ENCODE measurements around the gene TBX19. TPM values are rescaled to one million over a fixed set of nuclear protein-coding genes. Genes with fewer than 3 reads are reported as not detected.

Gene TBX19
- total RNA-seq, 1 donor from 2014 or later, result 2.9 TPM

GRCh38 chr1:168285521-168285790, 4.8 kb downstream of the TBX19 start:
- TF ChIP-seq CTCF (IDR thresholded peaks at IDR 0.05; ENCODE audit: insufficient read depth, low read length, poor library complexity, severe bottlenecking), result no peak
- no peak overlapping the region for H3K4me3 ChIP-seq (ENCODE audit: low read depth, low read length)
- peak; percentile 23 for DNase-seq (ENCODE audit: low read depth)
- no peaks in the 10 kb centered on the region for H3K27me3 ChIP-seq (ENCODE audit: control insufficient read depth, insufficient read depth, low read length)
- H3K36me3 ChIP-seq (ENCODE audit: control insufficient read depth, insufficient read depth, low read length), result no peaks in the 10 kb centered on the region

GRCh38 chr1:168285971-168286927, 5.6 kb downstream of the TBX19 start:
- Histone ChIP-seq H3K4me3 (ENCODE audit: low read depth, low read length) (no peak overlapping the region), H3K27me3 (ENCODE audit: control insufficient read depth, insufficient read depth, low read length) (no peaks in the 10 kb centered on the region), H3K36me3 (ENCODE audit: control insufficient read depth, insufficient read depth, low read length) (no peaks in the 10 kb centered on the region)
- TF ChIP-seq CTCF (IDR thresholded peaks at IDR 0.05; ENCODE audit: insufficient read depth, low read length, poor library complexity, severe bottlenecking), result no peak
- no peak for DNase-seq (ENCODE audit: low read depth)

- no peaks in the 10 kb centered on the region for H3K27me3 ChIP-seq (ENCODE audit: control insufficient read depth, insufficient read depth, low read length)
- no peak for DNase-seq (ENCODE audit: low read depth)
- no peak overlapping the region for H3K4me3 ChIP-seq (ENCODE audit: low read depth, low read length)
- H3K36me3 ChIP-seq (ENCODE audit: control insufficient read depth, insufficient read depth, low read length), result no peaks in the 10 kb centered on the region
- TF ChIP-seq CTCF (IDR thresholded peaks at IDR 0.05; ENCODE audit: insufficient read depth, low read length, poor library complexity, severe bottlenecking), result no peak
Observed at GRCh38 chr1:168287237-168287664, 6.6 kb downstream of the TBX19 start.

GRCh38 chr1:168288311-168289052, 7.8 kb downstream of the TBX19 start:
- H3K4me3 ChIP-seq (ENCODE audit: low read depth, low read length), result no peak overlapping the region
- DNase-seq (ENCODE audit: low read depth), result no peak
- no peak for TF ChIP-seq CTCF (IDR thresholded peaks at IDR 0.05; ENCODE audit: insufficient read depth, low read length, poor library complexity, severe bottlenecking)

GRCh38 chr1:168291222-168291837, 10.7 kb downstream of the TBX19 start:
- H3K36me3 ChIP-seq (ENCODE audit: control insufficient read depth, insufficient read depth, low read length), result no peaks in the 10 kb centered on the region
- H3K27me3 ChIP-seq (ENCODE audit: control insufficient read depth, insufficient read depth, low read length), result no peaks in the 10 kb centered on the region
- DNase-seq (ENCODE audit: low read depth), result no peak
- TF ChIP-seq CTCF (IDR thresholded peaks at IDR 0.05; ENCODE audit: insufficient read depth, low read length, poor library complexity, severe bottlenecking), result no peak
- no peak overlapping the region for H3K4me3 ChIP-seq (ENCODE audit: low read depth, low read length)

More at GRCh38 chr1:168288311-168289052, 7.8 kb downstream of the TBX19 start:
- H3K36me3 ChIP-seq (ENCODE audit: control insufficient read depth, insufficient read depth, low read length), result no peaks in the 10 kb centered on the region
- H3K27me3 ChIP-seq (ENCODE audit: control insufficient read depth, insufficient read depth, low read length), result no peaks in the 10 kb centered on the region
